B cell (primary cell): ENCODE measurements around the gene CLASP1. TPM values are rescaled to one million over a fixed set of nuclear protein-coding genes. Genes with fewer than 3 reads are reported as not detected.

Experiments used
- ATAC-seq: fragments of 200-7000 bp; cut with Tn5 transposase; one replicate; pipeline ENCODE4 v1.10.0; 2021; ENCODE audit warnings: low read depth, mild to moderate bottlenecking, moderate number of reproducible peaks, moderate library complexity
- CTCF ChIA-PET: fragments of 350-600 bp; sonication (Branson Sonifier 250); formaldehyde crosslinking; loops from one replicate; lab custom pipeline; 2021; ENCODE audit warnings: antibody characterized with exemption, inconsistent platforms; lab: Charles Lee
- POLR2A ChIA-PET: fragments of 350-600 bp; sonication (Branson Sonifier 250); formaldehyde crosslinking; loops from one replicate; lab custom pipeline; 2021; ENCODE audit warnings: antibody characterized with exemption; lab: Charles Lee
- DNase-seq: peaks from one replicate; pipeline ENCODE4 v3.0.0; 2013
- H2AFZ ChIP-seq: 2 replicates; pipeline ENCODE4 v1.6.1; 2012; ENCODE audit warnings: mild to moderate bottlenecking, low read depth, low read length; ENCODE audit not compliant: insufficient read depth, poor library complexity, severe bottlenecking
- H3K27ac ChIP-seq, 2 donors: 1 replicate in 1 of 2; 2 replicates in 1 of 2; pipeline ENCODE4 v1.5.1; 2012 to 2013; ENCODE audit warnings: low read length in 2 of 2, mild to moderate bottlenecking in 2 of 2, moderate library complexity in 1 of 2
- H3K27me3 ChIP-seq, 4 experiments: fragments of 200-600 bp in 1 of 4; sonication (generic) in 1 of 4; replicated peaks in 1 of 4; 1 replicate in 2 of 4; 2 replicates in 2 of 4; pipeline versions ENCODE4 v1.6.1 to v1.7.0; 2013 to 2016; ENCODE audit warnings: low read length in 3 of 4, mild to moderate bottlenecking in 2 of 4, mixed read lengths in 1 of 4, moderate library complexity in 1 of 4; ENCODE audit not compliant: insufficient read depth in 4 of 4, control insufficient read depth in 3 of 4; ENCODE audit errors: control extremely low read depth in 1 of 4
- H3K36me3 ChIP-seq, 2 experiments: replicated peaks in 1 of 2; 1 replicate in 1 of 2; 2 replicates in 1 of 2; pipeline versions ENCODE4 v1.6.1 to v1.7.1; 2013; ENCODE audit warnings: low read length in 1 of 2; ENCODE audit not compliant: insufficient read depth in 2 of 2, control insufficient read depth in 1 of 2; ENCODE audit errors: control extremely low read depth in 1 of 2, extremely low read depth in 1 of 2
- H3K4me1 ChIP-seq, 2 donors: fragments of 200-600 bp in 1 of 2; sonication (generic) in 1 of 2; 1 replicate in 1 of 2; 2 replicates in 1 of 2; pipeline versions ENCODE4 v1.5.1 to v1.6.1; 2013 to 2017; ENCODE audit warnings: low read length in 2 of 2; ENCODE audit not compliant: control insufficient read depth in 2 of 2, insufficient read depth in 2 of 2
- H3K4me2 ChIP-seq: replicated peaks from 2 replicates; pipeline ENCODE3; 2012; ENCODE audit warnings: mild to moderate bottlenecking, low read depth, low read length; ENCODE audit not compliant: poor library complexity, severe bottlenecking
- H3K4me3 ChIP-seq, 5 experiments: fragments of 200-600 bp in 1 of 5; sonication (generic) in 1 of 5; 1 replicate in 3 of 5; 2 replicates in 2 of 5; pipeline versions ENCODE4 v1.5.1 to v1.7.0; 2011 to 2016; ENCODE audit warnings: low read length in 4 of 5, mild to moderate bottlenecking in 4 of 5, low read depth in 2 of 5, control low read depth in 1 of 5, moderate library complexity in 1 of 5; ENCODE audit not compliant: insufficient read depth in 1 of 5; ENCODE audit errors: control extremely low read depth in 1 of 5, extremely low read depth in 1 of 5
- H3K79me2 ChIP-seq: fragments of 200-600 bp; sonication (generic); one replicate; pipeline ENCODE4 v1.6.0; 2016; ENCODE audit warnings: low read length; ENCODE audit not compliant: control insufficient read depth, insufficient read depth
- H3K9ac ChIP-seq: fragments of 200-600 bp; sonication (generic); 2 replicates; pipeline ENCODE4 v1.6.1; 2017; ENCODE audit warnings: mild to moderate bottlenecking, low read length, moderate library complexity
- H3K9me3 ChIP-seq, 3 donors: one replicate each; pipeline versions ENCODE4 v1.6.1 to v1.7.1; 2013; ENCODE audit warnings: low read length in 2 of 3; ENCODE audit not compliant: control insufficient read depth in 2 of 3, insufficient read depth in 1 of 3; ENCODE audit errors: control extremely low read depth in 1 of 3
- H4K20me1 ChIP-seq: 2 replicates; pipeline ENCODE4 v1.6.0; 2012; ENCODE audit warnings: mild to moderate bottlenecking, low read length; ENCODE audit not compliant: insufficient read depth, control insufficient read depth, poor library complexity, severe bottlenecking
- H3K27ac Mint-ChIP-seq: one replicate; pipeline ENCODE4 v1.8.0; 2021; ENCODE audit warnings: mixed read lengths
- H3K27me3 Mint-ChIP-seq: one replicate; pipeline ENCODE4 v1.8.0; 2021; ENCODE audit warnings: mixed read lengths
- H3K4me1 Mint-ChIP-seq: one replicate; pipeline ENCODE4 v1.8.0; 2021; ENCODE audit warnings: mixed read lengths
- H3K4me3 Mint-ChIP-seq: one replicate; pipeline ENCODE4 v1.8.0; 2021; ENCODE audit warnings: mixed read lengths
- H3K9me3 Mint-ChIP-seq: one replicate; pipeline ENCODE4 v1.8.0; 2022; ENCODE audit warnings: mixed read lengths; ENCODE audit not compliant: insufficient read depth
- EZH2 ChIP-seq: IDR thresholded peaks from 2 replicates; pipeline ENCODE4 v1.6.1; 2012; ENCODE audit warnings: borderline replicate concordance, low read depth, mild to moderate bottlenecking, moderate library complexity, low read length; ENCODE audit not compliant: insufficient read depth, poor library complexity, severe bottlenecking
- WGBS: methylation state at CpG from one replicate; pipeline ENCODE4 v1.1.5; 2013; ENCODE audit warnings: missing lambda C conversion rate; ENCODE audit not compliant: insufficient coverage; 5-methylcytosine and 5-hydroxymethylcytosine counted together
- intact Hi-C: fragments of 100-400 bp; cut with micrococcal nuclease; formaldehyde crosslinking; loops from one replicate; pipeline ENCODE4 v1.10.0; 2022
- polyA plus RNA-seq: library from polyadenylated mRNA; depleted of rRNA; stranded (reverse); fragments of >200 nt; gene quantifications from 2 replicates; pipeline ENCODE4 v1.2.3, GENCODE V29; 2012
- total RNA-seq, 2 donors: library from RNA; stranded (reverse); fragments of 120-200 nt in 1 of 2; gene quantifications; 1 replicate in 1 of 2; 2 replicates in 1 of 2; pipeline versions ENCODE4 v1.2.3 to v1.2.4, GENCODE V29; 2013 to 2022
- TF ChIP-seq, protein P1 (sequence below): fragments of 200-600 bp; IDR thresholded peaks from one replicate; pipeline ENCODE4 v1.8.0; 2022; ENCODE audit warnings: antibody characterized with exemption, mild to moderate bottlenecking

CLASP1 gene
- total and polyA plus RNA-seq, 2 donors (not counting 1 experiment from before 2014, with no cell fraction given), result 8.7 to 88.0 TPM

- Mint-ChIP-seq H3K4me3 (no peak overlapping the region), H3K27ac (no peak overlapping the region), H3K4me1 (no peaks in the 10 kb centered on the region), H3K27me3 (no peaks in the 10 kb centered on the region), H3K9me3 (no peaks in the 10 kb centered on the region)
- H3K4me1 ChIP-seq, result no peaks in the 10 kb centered on the region
- peaks cover 21 to 72% of the 10 kb centered on the region in 2 experiments for H3K36me3 ChIP-seq
- H2AFZ ChIP-seq, result no peak overlapping the region
- CTCF ChIA-PET, result no interaction called here
- intact Hi-C loops, result no loop called here
- H3K9me3 ChIP-seq, result no peaks in the 10 kb centered on the region
- ATAC-seq (no peak), DNase-seq (no peak)
- H3K27me3 ChIP-seq, result no peaks in the 10 kb centered on the region
- H4K20me1 ChIP-seq, result no peaks in the 10 kb centered on the region
- no peak overlapping the region for H3K4me3 ChIP-seq
- TF ChIP-seq, protein P1, sequence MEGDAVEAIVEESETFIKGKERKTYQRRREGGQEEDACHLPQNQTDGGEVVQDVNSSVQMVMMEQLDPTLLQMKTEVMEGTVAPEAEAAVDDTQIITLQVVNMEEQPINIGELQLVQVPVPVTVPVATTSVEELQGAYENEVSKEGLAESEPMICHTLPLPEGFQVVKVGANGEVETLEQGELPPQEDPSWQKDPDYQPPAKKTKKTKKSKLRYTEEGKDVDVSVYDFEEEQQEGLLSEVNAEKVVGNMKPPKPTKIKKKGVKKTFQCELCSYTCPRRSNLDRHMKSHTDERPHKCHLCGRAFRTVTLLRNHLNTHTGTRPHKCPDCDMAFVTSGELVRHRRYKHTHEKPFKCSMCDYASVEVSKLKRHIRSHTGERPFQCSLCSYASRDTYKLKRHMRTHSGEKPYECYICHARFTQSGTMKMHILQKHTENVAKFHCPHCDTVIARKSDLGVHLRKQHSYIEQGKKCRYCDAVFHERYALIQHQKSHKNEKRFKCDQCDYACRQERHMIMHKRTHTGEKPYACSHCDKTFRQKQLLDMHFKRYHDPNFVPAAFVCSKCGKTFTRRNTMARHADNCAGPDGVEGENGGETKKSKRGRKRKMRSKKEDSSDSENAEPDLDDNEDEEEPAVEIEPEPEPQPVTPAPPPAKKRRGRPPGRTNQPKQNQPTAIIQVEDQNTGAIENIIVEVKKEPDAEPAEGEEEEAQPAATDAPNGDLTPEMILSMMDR, result no peak
- no peak for TF ChIP-seq EZH2
- H3K9ac ChIP-seq, result no peak overlapping the region
- no peak overlapping the region for H3K27ac ChIP-seq
- H3K79me2 ChIP-seq, result no peaks in the 10 kb centered on the region
- no peak overlapping the region for H3K4me2 ChIP-seq
- WGBS, result 96% methylated on average over 3 of the region's 4 CpGs
- POLR2A ChIA-PET, result no interaction called here
Measured at GRCh38 chr2:121451398-121451797, 197.9 kb downstream of the CLASP1 start.

- POLR2A ChIA-PET, result no interaction called here
- Histone ChIP-seq H3K4me2 (no peak overlapping the region), H3K4me1 (no peaks in the 10 kb centered on the region), H3K27me3 (no peaks in the 10 kb centered on the region), H3K79me2 (no peaks in the 10 kb centered on the region), H3K27ac (no peak overlapping the region), H3K9me3 (no peaks in the 10 kb centered on the region), H2AFZ (no peak overlapping the region), H3K4me3 (no peak overlapping the region), H3K36me3 (peaks cover 23 to 77% of the 10 kb centered on the region in 2 experiments), H4K20me1 (no peaks in the 10 kb centered on the region), H3K9ac (no peak overlapping the region)
- TF ChIP-seq EZH2, result no peak
- TF ChIP-seq, protein P1, result no peak
- ATAC-seq, result no peak
- no peak overlapping the region for H3K4me3 Mint-ChIP-seq
- no peaks in the 10 kb centered on the region for H3K27me3 Mint-ChIP-seq
- 100% methylated on average over 2 of the region's 4 CpGs for WGBS
- H3K4me1 Mint-ChIP-seq, result no peaks in the 10 kb centered on the region
- intact Hi-C loops, result no loop called here
- H3K9me3 Mint-ChIP-seq, result no peaks in the 10 kb centered on the region
- CTCF ChIA-PET, result no interaction called here
- no peak overlapping the region for H3K27ac Mint-ChIP-seq
- no peak for DNase-seq
Measured at GRCh38 chr2:121450301-121450700, 199.0 kb downstream of the CLASP1 start.
